ENCODE data around the gene RXRG.

- TF ChIP-seq CTCF (IDR thresholded peaks at IDR 0.05) (no peak), POLR2A (IDR thresholded peaks at IDR 0.05) (no peak)
Measured at GRCh38 chr1:165486663-165487062, 41.7 kb upstream of the RXRG start.

Data from thyroid gland (tissue), 4 donors.